Erythroblast (primary cell): ENCODE data around the gene RAB31.

ENCODE experiments used
- GATA1 ChIP-seq: IDR thresholded peaks from 2 replicates; pipeline ENCODE4 v1.6.1; 2011; ENCODE audit warnings: low read depth, mild to moderate bottlenecking, control low read depth, low read length, moderate library complexity
- POLR2A ChIP-seq: IDR thresholded peaks from 2 replicates; pipeline ENCODE4 v1.6.1; 2011; ENCODE audit warnings: mild to moderate bottlenecking, low read length

DNA sequence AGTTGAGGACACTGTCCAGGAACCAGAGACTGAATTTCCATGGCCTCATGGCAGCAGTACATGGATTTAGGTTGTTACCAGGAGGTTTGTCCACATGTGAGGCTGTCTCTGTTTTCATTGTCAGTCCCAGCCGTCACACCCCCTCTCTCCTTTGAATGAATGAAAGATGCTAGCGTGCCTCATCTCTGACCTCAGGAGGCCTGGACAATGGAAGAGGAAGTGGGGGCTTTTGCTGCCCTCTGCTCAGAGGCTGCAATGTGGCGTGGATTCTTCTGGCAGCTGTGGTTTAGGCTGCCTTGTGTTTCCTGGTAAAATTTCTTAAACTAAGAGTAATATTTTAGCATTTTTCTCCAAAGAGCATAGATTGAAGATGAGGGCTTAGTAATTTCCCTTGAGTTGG is 47.5 kb downstream of the RAB31 start:
- TF ChIP-seq POLR2A (no peak), GATA1 (no peak)
